ENCODE data around the gene SMAD3. TPM values are rescaled to one million over a fixed set of nuclear protein-coding genes. Genes with fewer than 3 reads are reported as not detected.

Gene SMAD3
- total RNA-seq, 1 donor from 2014 or later: 53.5 TPM

GRCh38 chr15:67066959-67067853 lies 1.8 kb downstream of the SMAD3 start:
- TF ChIP-seq POLR2A (IDR thresholded peaks at IDR 0.05) (no peak), CTCF (IDR thresholded peaks at IDR 0.05) (no peak), POLR2AphosphoS5 (IDR thresholded peaks at IDR 0.05; ENCODE audit: insufficient read depth in 1 of 2, low read depth in 1 of 2) (peak in 1 of 2 donors; percentile 24)
- H3K27ac ChIP-seq: peak overlapping the region; percentile 92
- H3K27me3 ChIP-seq: no peaks in the 10 kb centered on the region
- H3K4me3 ChIP-seq: peak overlapping the region; percentile 89 to 93
- H3K36me3 ChIP-seq: no peaks in the 10 kb centered on the region
- no peak for DNase-seq (ENCODE audit: extremely low spot score in 2 of 2)
- H3K4me1 ChIP-seq: peaks cover 54% of the 10 kb centered on the region
- intact Hi-C loops (cut with DNase I): loop anchor here (5.0 to 10.0 kb wide), 3 partner anchors 50 to 188 kb away; partner anchors contain the start of genes AAGAB and IQCH
- H3K9me3 ChIP-seq: no peaks in the 10 kb centered on the region

GRCh38 chr15:67067930-67068551 lies 2.6 kb downstream of the SMAD3 start:
- Histone ChIP-seq H3K27ac (peak overlapping the region; percentile 92), H3K9me3 (no peaks in the 10 kb centered on the region), H3K4me3 (peak overlapping the region; percentile 89 to 93), H3K27me3 (no peaks in the 10 kb centered on the region), H3K36me3 (no peaks in the 10 kb centered on the region), H3K4me1 (peaks cover 54% of the 10 kb centered on the region)
- TF ChIP-seq CTCF (IDR thresholded peaks at IDR 0.05) (no peak), POLR2A (IDR thresholded peaks at IDR 0.05) (no peak), POLR2AphosphoS5 (IDR thresholded peaks at IDR 0.05; ENCODE audit: insufficient read depth in 1 of 2, low read depth in 1 of 2) (no peak)
- intact Hi-C loops (cut with DNase I): loop anchor here (5.0 to 10.0 kb wide), 3 partner anchors 51 to 187 kb away; partner anchors contain the start of genes AAGAB and IQCH
- DNase-seq (ENCODE audit: extremely low spot score in 2 of 2): no peak

DNA sequence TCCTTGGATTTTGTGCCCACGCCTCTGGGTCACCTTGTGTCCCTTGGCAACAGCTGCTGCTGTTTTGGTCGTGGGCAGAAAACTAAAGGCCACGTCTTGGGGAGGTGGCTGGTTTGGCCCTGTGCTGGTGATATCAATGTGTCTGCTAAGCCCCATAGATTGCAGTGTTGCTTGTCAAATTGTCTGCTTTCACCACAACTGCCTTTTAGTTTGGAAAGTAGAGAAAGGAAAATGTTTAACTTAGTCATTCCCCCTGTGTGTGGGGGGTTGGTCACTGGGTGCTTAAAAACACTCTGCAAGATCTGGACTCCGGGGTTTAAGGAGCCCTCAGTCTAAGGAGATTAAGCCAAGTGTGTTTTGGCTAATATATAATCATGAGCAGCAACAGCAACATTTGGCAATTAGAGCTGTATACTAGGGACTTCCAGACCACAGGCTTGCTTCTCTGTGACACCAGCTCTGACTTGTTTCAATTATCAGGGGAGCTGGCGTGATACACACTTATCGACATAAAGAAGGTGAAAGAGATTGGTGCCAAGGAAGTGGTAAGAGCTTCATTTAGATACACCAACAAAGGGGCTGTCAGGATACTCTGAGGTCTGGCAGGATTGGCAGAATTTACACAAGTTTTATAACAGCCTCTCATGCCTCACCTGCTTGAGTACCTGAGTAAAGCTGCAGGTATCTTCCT lies 3.5 kb downstream of the SMAD3 start:
- Histone ChIP-seq H3K27me3 (no peaks in the 10 kb centered on the region), H3K27ac (peak overlapping the region; percentile 92), H3K36me3 (no peaks in the 10 kb centered on the region), H3K4me3 (peak overlapping the region; percentile 89 to 93), H3K4me1 (peaks cover 62% of the 10 kb centered on the region), H3K9me3 (no peaks in the 10 kb centered on the region)
- no peak for DNase-seq (ENCODE audit: extremely low spot score in 2 of 2)
- TF ChIP-seq POLR2A (IDR thresholded peaks at IDR 0.05): no peak
- TF ChIP-seq POLR2AphosphoS5 (IDR thresholded peaks at IDR 0.05; ENCODE audit: insufficient read depth in 1 of 2, low read depth in 1 of 2): no peak
- no peak for TF ChIP-seq CTCF (IDR thresholded peaks at IDR 0.05)
- intact Hi-C loops (cut with DNase I): loop anchor here (5.0 to 10.0 kb wide), 3 partner anchors 52 to 186 kb away; partner anchors contain the start of genes AAGAB and IQCH

GRCh38 chr15:67070150-67070549 lies 4.7 kb downstream of the SMAD3 start:
- Histone ChIP-seq H3K9me3 (no peaks in the 10 kb centered on the region), H3K36me3 (no peaks in the 10 kb centered on the region), H3K27me3 (no peaks in the 10 kb centered on the region), H3K27ac (no peak overlapping the region), H3K4me1 (peaks cover 68% of the 10 kb centered on the region), H3K4me3 (no peak overlapping the region)
- no peak for DNase-seq (ENCODE audit: extremely low spot score in 2 of 2)
- intact Hi-C loops (cut with DNase I): no loop called here
- TF ChIP-seq CTCF (IDR thresholded peaks at IDR 0.05): no peak
- TF ChIP-seq POLR2A (IDR thresholded peaks at IDR 0.05): no peak
- TF ChIP-seq POLR2AphosphoS5 (IDR thresholded peaks at IDR 0.05; ENCODE audit: insufficient read depth in 1 of 2, low read depth in 1 of 2): no peak
